Measurements from ENCODE around the gene KAZN. TPM values are rescaled to one million over a fixed set of nuclear protein-coding genes. Genes with fewer than 3 reads are reported as not detected.
A peak's percentile ranks its signal among the peaks of the same experiment; 100 is the strongest.
"Not testable (repeated sequence)": the region's sequence is repeated elsewhere in the genome, so short reads cannot be mapped to it uniquely, and the experiment has no call there.

Gene KAZN
- total RNA-seq, 1 experiment from 2014 or later, result 6.5 TPM

GRCh38 chr1:15040685-15041084 is 442.2 kb downstream of the KAZN start:
- in situ Hi-C loops (cut with HindIII; ENCODE audit: low pct_unique_long_range_greater_than_20kb, low sequenced_read_pairs); DNase-seq (ENCODE audit: low read depth, low spot score): not testable (repeated sequence)

- in situ Hi-C loops (cut with HindIII; ENCODE audit: low pct_unique_long_range_greater_than_20kb, low sequenced_read_pairs), result no loop called here
- DNase-seq (ENCODE audit: low read depth, low spot score), result no peak
Measured at GRCh38 chr1:15042866-15043265, 444.4 kb downstream of the KAZN start.

GRCh38 chr1:15043934-15044333 is 445.4 kb downstream of the KAZN start:
- in situ Hi-C loops (cut with HindIII; ENCODE audit: low pct_unique_long_range_greater_than_20kb, low sequenced_read_pairs), result no loop called here
- DNase-seq (ENCODE audit: low read depth, low spot score), result no peak

DNA sequence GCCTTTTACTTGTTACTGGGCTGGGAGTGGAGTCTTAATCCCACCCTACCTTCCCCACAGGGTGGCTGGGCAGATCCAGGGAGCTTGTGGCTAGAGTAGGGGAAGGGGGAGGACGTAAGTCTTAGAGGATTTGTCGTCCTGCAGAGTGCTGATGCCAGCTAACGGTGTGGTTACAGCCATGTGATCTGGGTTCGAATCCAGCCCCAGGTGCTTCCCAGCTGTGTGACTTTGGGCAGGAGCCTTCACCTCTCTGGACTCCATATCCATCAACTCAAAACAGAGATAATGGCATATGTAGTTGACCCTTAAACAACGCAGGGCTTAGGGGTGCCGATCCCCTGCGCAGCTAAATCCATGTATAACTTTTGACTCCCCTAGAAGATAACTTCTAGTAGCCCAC is 446.6 kb downstream of the KAZN start:
- DNase-seq (ENCODE audit: low read depth, low spot score), result no peak
- in situ Hi-C loops (cut with HindIII; ENCODE audit: low pct_unique_long_range_greater_than_20kb, low sequenced_read_pairs), result no loop called here

- peak; percentile 66 for DNase-seq (ENCODE audit: low read depth, low spot score)
- in situ Hi-C loops (cut with HindIII; ENCODE audit: low pct_unique_long_range_greater_than_20kb, low sequenced_read_pairs), result no loop called here
Measured at GRCh38 chr1:15046487-15047165, 448.1 kb downstream of the KAZN start.

DNA sequence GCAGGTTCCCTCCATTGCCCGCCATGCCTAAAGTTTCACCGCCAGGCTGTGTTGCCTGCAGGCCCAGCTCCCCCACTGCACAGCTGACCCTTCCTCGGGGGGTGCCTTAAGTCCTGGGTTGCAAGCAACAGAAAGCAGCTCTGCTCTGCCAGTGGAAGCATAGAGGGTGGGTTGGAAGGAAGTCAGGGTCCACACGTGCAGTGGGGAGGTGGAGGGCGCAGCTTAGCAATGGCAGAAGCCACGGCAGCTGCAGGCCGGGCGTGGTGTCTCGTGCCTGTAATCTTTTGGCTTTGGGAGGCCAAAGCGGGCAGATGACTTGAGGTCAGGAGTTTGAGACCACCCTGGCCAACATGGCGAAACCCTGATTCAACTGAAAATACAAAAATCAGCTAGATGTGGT is 448.8 kb downstream of the KAZN start:
- in situ Hi-C loops (cut with HindIII; ENCODE audit: low pct_unique_long_range_greater_than_20kb, low sequenced_read_pairs), result no loop called here
- no peak for DNase-seq (ENCODE audit: low read depth, low spot score)

GRCh38 chr1:15048437-15048980 is 450.0 kb downstream of the KAZN start:
- no peak for DNase-seq (ENCODE audit: low read depth, low spot score)
- in situ Hi-C loops (cut with HindIII; ENCODE audit: low pct_unique_long_range_greater_than_20kb, low sequenced_read_pairs), result no loop called here

DNA sequence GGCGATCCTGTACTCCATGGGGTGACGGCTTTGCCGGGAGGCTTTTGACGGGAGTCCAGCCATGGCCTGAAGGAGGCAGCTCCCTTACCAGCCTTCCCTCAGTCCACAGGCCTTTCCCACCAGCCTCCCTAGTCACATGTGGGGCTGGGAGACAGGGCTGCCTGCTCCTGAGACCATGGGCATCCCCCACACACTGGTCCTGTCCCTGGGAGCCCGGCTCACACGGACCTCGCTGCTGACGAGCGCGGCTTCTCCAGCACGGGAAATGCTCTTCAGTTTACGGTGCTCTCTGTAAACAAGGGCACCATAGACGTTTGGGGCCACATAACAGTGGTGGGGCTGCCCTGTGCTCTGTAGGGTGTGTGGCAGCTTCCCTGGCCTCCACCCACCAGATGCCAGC is 450.6 kb downstream of the KAZN start:
- in situ Hi-C loops (cut with HindIII; ENCODE audit: low pct_unique_long_range_greater_than_20kb, low sequenced_read_pairs), result no loop called here
- no peak for DNase-seq (ENCODE audit: low read depth, low spot score)

DNA sequence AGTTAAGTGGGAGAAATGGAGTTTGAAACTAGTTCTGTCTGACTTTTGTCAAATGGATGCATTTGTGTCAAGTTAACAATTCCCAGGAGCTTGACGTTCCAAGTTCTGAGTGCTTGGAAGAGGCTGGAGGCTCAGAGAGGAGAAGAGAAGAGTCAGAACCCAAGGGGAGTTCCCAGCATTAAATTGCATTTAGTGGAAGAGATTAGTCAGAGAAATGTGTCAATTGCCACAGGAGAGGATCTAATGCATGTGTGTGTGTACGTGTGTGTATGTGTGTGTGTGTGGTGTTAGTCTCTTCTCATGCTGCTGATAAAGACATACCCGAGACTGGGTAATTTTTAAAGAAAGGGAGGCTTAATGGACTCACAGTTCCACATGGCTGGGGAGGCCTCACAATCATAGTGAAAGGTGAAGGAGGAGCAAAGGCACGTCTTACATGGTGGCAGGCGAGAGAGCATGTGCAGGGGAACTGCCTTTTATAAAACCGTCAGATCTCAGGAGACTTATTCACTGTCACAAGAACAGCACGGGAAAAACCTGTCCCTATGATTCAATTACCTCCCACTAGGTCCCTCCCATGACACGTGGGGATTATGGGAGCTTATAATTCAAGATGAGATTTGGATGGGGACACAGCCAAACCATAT is 453.5 kb downstream of the KAZN start:
- DNase-seq (ENCODE audit: low read depth, low spot score), result no peak
- in situ Hi-C loops (cut with HindIII; ENCODE audit: low pct_unique_long_range_greater_than_20kb, low sequenced_read_pairs), result no loop called here

- in situ Hi-C loops (cut with HindIII; ENCODE audit: low pct_unique_long_range_greater_than_20kb, low sequenced_read_pairs), result no loop called here
- no peak for DNase-seq (ENCODE audit: low read depth, low spot score)
Measured at GRCh38 chr1:15053153-15053552, 454.7 kb downstream of the KAZN start.

DNA sequence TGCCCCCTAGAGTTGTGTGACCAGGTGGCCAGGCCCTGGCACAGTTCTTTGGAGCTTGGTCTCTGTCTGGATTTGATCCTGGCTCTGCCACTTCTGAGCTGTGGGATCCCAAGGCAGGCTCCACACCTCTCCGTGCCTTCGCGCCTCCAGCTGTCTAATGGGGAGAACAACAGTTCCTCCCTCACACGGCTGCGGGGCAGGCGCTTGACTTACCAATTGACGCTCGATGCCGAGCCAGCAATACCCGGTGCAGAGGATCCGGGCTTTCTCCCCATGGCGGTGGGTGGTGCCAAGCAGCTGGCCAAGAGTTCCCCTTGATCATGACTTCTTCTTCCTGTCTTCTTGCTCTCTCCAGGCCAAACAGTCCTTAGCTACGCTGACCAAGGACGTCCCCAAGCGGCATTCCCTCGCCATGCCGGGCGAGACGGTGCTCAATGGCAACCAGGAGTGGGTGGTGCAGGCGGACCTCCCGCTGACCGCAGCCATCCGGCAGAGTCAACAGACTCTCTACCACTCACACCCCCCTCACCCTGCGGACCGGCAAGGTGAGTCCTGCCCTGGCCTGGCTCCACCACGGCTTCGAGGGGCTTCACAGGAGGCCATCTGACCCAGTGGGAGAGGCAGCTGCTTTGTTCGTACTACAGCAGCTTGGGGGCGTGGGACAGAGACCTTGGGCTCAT is 457.4 kb downstream of the KAZN start:
- DNase-seq (ENCODE audit: low read depth, low spot score), result no peak
- in situ Hi-C loops (cut with HindIII; ENCODE audit: low pct_unique_long_range_greater_than_20kb, low sequenced_read_pairs), result no loop called here

DNA sequence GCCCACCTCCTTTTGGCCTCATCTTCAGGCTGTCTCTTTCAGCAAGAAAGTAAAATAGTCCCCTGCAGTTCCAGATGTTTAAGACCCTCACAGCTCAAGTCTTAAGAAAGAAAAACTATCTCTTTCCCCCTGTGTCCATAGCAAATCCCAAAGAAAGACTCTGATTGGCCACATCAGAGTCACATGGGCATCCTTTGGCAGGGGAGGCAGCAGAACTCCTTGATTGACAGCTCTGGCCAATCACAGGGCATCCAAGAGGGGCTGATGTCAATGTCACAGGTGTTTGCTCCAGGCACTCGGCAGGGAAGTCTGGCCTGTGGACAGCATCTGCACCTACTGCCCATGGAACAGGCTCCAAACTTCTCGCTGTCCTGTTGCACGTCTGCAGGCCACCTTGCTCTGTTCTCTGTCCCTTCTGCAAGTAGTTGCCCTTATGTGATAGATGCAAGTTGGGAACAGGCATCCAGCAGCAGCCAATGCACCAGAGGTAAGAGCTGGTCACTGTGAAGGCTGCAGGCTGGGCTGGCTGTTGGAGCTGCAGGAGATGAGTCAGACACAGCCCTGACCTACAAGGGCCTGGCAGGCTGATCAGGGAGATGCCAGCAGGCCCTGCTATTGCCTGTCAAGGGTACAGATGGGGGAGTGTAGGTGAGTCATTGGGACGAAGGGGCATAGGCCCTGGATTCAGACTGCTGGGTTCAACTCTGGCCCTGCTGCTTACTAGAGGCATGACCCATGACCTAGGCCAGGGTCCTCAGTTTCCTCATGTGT is 458.2 kb downstream of the KAZN start:
- in situ Hi-C loops (cut with HindIII; ENCODE audit: low pct_unique_long_range_greater_than_20kb, low sequenced_read_pairs), result no loop called here
- DNase-seq (ENCODE audit: low read depth, low spot score), result no peak

- no peak for DNase-seq (ENCODE audit: low read depth, low spot score)
- in situ Hi-C loops (cut with HindIII; ENCODE audit: low pct_unique_long_range_greater_than_20kb, low sequenced_read_pairs), result no loop called here
Measured at GRCh38 chr1:15057834-15058233, 459.3 kb downstream of the KAZN start.

DNA sequence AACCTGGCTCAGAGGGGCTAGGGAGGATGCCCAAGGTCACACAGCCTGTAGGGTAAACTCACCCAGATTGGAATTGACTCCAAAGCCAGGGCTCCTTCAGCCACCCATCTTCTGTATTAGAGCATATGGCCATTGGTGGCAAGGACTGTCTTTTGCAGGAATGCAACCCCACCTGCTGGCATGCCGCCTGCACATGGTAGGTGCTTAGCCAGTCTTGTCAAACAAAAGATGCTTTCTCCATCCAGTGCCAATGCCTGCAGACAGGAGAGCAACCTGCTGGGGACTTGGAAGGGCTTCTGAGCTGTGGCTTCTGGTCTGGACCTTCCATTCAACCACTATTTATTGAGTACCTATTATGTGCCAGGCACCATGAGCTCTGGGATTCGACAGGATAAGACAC is 459.8 kb downstream of the KAZN start:
- in situ Hi-C loops (cut with HindIII; ENCODE audit: low pct_unique_long_range_greater_than_20kb, low sequenced_read_pairs), result no loop called here
- no peak for DNase-seq (ENCODE audit: low read depth, low spot score)

GRCh38 chr1:15060104-15060503 is 461.6 kb downstream of the KAZN start:
- in situ Hi-C loops (cut with HindIII; ENCODE audit: low pct_unique_long_range_greater_than_20kb, low sequenced_read_pairs), result no loop called here
- no peak for DNase-seq (ENCODE audit: low read depth, low spot score)

GRCh38 chr1:15062479-15063099 is 464.1 kb downstream of the KAZN start:
- in situ Hi-C loops (cut with HindIII; ENCODE audit: low pct_unique_long_range_greater_than_20kb, low sequenced_read_pairs), result no loop called here
- peak; percentile 35 for DNase-seq (ENCODE audit: low read depth, low spot score)

- DNase-seq (ENCODE audit: low read depth, low spot score), result no peak
- in situ Hi-C loops (cut with HindIII; ENCODE audit: low pct_unique_long_range_greater_than_20kb, low sequenced_read_pairs), result no loop called here
Measured at GRCh38 chr1:15063346-15063745, 464.9 kb downstream of the KAZN start.

DNA sequence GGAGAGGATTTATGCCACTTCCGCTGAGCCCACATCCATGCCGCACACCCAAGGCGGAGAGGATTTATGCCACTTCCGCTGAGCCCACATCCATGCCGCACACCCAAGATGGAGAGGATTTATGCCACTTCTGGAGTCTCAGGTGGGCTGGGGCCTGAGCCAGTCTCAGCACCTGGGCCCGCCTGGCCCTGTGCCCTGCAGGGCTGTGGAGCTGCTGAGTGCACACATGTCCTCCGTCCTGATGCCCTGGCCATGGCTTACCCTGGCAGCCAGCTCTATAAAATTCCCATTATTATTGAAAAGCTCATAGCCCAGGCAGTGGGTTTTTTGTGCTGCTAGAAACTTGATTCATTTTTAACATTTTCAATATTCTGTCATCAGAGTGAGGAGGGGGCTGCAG is 465.3 kb downstream of the KAZN start:
- in situ Hi-C loops (cut with HindIII; ENCODE audit: low pct_unique_long_range_greater_than_20kb, low sequenced_read_pairs), result no loop called here
- DNase-seq (ENCODE audit: low read depth, low spot score), result no peak
